ENCODE data around the gene WBP2. TPM values are rescaled to one million over a fixed set of nuclear protein-coding genes. Genes with fewer than 3 reads are reported as not detected.
A peak's percentile ranks its signal among the peaks of the same experiment; 100 is the strongest.

WBP2 gene
- total and polyA plus RNA-seq, 9 of the 15 experiments (the other 6 are each of a cell fraction or from before 2014, with no cell fraction given): 2.2 to 74.3 (median 20.0) TPM

DNA sequence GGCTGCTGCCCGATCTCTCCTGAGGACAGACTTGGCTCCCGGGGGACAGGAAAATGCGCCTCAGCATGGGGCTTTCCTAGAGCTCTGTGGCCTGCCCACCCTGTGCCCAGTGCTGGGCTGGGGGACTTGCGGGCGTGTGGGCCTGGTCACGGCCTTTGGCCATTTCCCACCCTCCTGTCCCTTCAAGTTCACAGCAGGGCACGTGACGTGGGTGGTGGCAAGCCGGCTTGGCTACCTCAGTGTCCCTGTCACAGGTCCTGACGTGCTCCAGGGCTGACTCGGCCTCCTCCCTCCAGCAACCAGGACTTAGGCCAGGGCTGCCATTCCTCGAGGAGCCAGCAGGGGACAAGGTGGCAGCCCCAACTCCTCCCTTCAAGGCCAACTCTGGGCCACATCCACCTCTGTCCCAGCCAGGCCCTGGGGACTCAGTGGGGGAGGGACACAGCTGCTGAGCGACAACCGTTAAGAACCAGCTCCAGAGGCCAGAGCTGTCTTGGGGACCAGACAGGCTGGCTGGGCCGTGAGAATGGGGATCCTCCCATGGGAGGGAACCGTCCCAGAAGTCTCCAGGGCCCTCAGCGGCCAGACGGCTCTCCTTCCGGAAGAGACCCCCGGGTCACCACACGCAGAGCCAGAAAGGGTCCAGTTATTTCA lies 9.9 kb downstream of the WBP2 start (continued):
- peak; percentile 80 for TF ChIP-seq RAD51 (IDR thresholded peaks at IDR 0.05; ENCODE audit: borderline replicate concordance, low read depth)
- TF ChIP-seq DACH1 (IDR thresholded peaks at IDR 0.05; ENCODE audit: partially characterized antibody): peak; percentile 68
- TF ChIP-seq STAG1 (CRISPR knock-in tag; IDR thresholded peaks at IDR 0.05; ENCODE audit: borderline replicate concordance): no peak
- 0 out of 2 replicates have a peak, but pooled peaks have one; percentile 48 for TF ChIP-seq TEAD4 (IDR thresholded peaks at IDR 0.05; ENCODE audit: low read length)
- TF ChIP-seq TEAD4 (CRISPR knock-in tag; IDR thresholded peaks at IDR 0.05; ENCODE audit: borderline replicate concordance): no peak
- TF ChIP-seq, protein P1, sequence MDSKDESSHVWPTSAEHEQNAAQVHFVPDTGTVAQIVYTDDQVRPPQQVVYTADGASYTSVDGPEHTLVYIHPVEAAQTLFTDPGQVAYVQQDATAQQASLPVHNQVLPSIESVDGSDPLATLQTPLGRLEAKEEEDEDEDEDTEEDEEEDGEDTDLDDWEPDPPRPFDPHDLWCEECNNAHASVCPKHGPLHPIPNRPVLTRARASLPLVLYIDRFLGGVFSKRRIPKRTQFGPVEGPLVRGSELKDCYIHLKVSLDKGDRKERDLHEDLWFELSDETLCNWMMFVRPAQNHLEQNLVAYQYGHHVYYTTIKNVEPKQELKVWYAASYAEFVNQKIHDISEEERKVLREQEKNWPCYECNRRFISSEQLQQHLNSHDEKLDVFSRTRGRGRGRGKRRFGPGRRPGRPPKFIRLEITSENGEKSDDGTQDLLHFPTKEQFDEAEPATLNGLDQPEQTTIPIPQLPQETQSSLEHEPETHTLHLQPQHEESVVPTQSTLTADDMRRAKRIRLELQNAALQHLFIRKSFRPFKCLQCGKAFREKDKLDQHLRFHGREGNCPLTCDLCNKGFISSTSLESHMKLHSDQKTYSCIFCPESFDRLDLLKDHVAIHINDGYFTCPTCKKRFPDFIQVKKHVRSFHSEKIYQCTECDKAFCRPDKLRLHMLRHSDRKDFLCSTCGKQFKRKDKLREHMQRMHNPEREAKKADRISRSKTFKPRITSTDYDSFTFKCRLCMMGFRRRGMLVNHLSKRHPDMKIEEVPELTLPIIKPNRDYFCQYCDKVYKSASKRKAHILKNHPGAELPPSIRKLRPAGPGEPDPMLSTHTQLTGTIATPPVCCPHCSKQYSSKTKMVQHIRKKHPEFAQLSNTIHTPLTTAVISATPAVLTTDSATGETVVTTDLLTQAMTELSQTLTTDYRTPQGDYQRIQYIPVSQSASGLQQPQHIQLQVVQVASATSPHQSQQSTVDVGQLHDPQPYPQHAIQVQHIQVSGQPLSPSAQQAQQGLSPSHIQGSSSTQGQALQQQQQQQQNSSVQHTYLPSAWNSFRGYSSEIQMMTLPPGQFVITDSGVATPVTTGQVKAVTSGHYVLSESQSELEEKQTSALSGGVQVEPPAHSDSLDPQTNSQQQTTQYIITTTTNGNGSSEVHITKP (IDR thresholded peaks at IDR 0.05; ENCODE audit: partially characterized antibody): peak; percentile 76
- peak; percentile 89 for TF ChIP-seq MEIS2 (IDR thresholded peaks at IDR 0.05; ENCODE audit: partially characterized antibody)
- TF ChIP-seq, protein P2, sequence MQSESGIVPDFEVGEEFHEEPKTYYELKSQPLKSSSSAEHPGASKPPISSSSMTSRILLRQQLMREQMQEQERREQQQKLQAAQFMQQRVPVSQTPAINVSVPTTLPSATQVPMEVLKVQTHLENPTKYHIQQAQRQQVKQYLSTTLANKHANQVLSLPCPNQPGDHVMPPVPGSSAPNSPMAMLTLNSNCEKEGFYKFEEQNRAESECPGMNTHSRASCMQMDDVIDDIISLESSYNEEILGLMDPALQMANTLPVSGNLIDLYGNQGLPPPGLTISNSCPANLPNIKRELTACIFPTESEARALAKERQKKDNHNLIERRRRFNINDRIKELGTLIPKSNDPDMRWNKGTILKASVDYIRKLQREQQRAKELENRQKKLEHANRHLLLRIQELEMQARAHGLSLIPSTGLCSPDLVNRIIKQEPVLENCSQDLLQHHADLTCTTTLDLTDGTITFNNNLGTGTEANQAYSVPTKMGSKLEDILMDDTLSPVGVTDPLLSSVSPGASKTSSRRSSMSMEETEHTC (IDR thresholded peaks at IDR 0.05): 0 out of 2 replicates have a peak, but pooled peaks have one; percentile 41
- TF ChIP-seq ZNF583 (CRISPR knock-in tag; IDR thresholded peaks at IDR 0.05): 0 out of 2 replicates have a peak, but pooled peaks have one; percentile 6
- TF ChIP-seq PCBP1 (IDR thresholded peaks at IDR 0.05; ENCODE audit: low read depth, low read length, poor library complexity, severe bottlenecking): no peak
- TF ChIP-seq ZFP36 (IDR thresholded peaks at IDR 0.05; ENCODE audit: low read depth, low read length, partially characterized antibody): peak; percentile 28
- TF ChIP-seq SIN3A (IDR thresholded peaks at IDR 0.05; ENCODE audit: borderline replicate concordance in 2 of 2, control insufficient read depth in 1 of 2, low read depth in 2 of 2, low read length in 2 of 2): no peak; a peak in 1 of 4 replicates
- 0 out of 2 replicates have a peak, but pooled peaks have one; percentile 25 for TF ChIP-seq SMARCA4 (IDR thresholded peaks at IDR 0.05)
- peak; percentile 55 to 66 for TF ChIP-seq NRF1 (conservative IDR thresholded peaks at IDR 0.05 in 1 of 2, IDR thresholded peaks at IDR 0.05 in 1 of 2)
- peak; percentile 60 for TF ChIP-seq CHD2 (IDR thresholded peaks at IDR 0.05; ENCODE audit: low read depth, low read length)
- TF ChIP-seq, protein P3, sequence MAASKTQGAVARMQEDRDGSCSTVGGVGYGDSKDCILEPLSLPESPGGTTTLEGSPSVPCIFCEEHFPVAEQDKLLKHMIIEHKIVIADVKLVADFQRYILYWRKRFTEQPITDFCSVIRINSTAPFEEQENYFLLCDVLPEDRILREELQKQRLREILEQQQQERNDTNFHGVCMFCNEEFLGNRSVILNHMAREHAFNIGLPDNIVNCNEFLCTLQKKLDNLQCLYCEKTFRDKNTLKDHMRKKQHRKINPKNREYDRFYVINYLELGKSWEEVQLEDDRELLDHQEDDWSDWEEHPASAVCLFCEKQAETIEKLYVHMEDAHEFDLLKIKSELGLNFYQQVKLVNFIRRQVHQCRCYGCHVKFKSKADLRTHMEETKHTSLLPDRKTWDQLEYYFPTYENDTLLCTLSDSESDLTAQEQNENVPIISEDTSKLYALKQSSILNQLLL (CRISPR knock-in tag; IDR thresholded peaks at IDR 0.05; ENCODE audit: borderline replicate concordance): no peak
- TF ChIP-seq ETS2 (tag; IDR thresholded peaks at IDR 0.05; ENCODE audit: borderline replicate concordance, poor library complexity, severe bottlenecking): no peak
- TF ChIP-seq ZNF197 (CRISPR knock-in tag; IDR thresholded peaks at IDR 0.05; ENCODE audit: low read depth): no peak
- peak; percentile 15; the same call in 1 of the 2 replicates for TF ChIP-seq ILF3 (IDR thresholded peaks at IDR 0.05; ENCODE audit: borderline replicate concordance)
- peak; percentile 45; the same call in 1 of the 2 replicates for TF ChIP-seq PHF21A (IDR thresholded peaks at IDR 0.05; ENCODE audit: borderline replicate concordance, low read depth)

Data from K562 (cell line).